GM19351 (cell line): Measurements from ENCODE around the gene KNTC1.
"Not testable (repeated sequence)": the region's sequence is repeated elsewhere in the genome, so short reads cannot be mapped to it uniquely, and the experiment has no call there.

ENCODE experiments used
- ATAC-seq: cut with Tn5 transposase; IDR thresholded peaks from one replicate; pipeline ENCODE4 v1.9.1; 2021; ENCODE audit warnings: mild to moderate bottlenecking, moderate library complexity; ENCODE audit not compliant: unreplicated experiment

Gene KNTC1, protein sequence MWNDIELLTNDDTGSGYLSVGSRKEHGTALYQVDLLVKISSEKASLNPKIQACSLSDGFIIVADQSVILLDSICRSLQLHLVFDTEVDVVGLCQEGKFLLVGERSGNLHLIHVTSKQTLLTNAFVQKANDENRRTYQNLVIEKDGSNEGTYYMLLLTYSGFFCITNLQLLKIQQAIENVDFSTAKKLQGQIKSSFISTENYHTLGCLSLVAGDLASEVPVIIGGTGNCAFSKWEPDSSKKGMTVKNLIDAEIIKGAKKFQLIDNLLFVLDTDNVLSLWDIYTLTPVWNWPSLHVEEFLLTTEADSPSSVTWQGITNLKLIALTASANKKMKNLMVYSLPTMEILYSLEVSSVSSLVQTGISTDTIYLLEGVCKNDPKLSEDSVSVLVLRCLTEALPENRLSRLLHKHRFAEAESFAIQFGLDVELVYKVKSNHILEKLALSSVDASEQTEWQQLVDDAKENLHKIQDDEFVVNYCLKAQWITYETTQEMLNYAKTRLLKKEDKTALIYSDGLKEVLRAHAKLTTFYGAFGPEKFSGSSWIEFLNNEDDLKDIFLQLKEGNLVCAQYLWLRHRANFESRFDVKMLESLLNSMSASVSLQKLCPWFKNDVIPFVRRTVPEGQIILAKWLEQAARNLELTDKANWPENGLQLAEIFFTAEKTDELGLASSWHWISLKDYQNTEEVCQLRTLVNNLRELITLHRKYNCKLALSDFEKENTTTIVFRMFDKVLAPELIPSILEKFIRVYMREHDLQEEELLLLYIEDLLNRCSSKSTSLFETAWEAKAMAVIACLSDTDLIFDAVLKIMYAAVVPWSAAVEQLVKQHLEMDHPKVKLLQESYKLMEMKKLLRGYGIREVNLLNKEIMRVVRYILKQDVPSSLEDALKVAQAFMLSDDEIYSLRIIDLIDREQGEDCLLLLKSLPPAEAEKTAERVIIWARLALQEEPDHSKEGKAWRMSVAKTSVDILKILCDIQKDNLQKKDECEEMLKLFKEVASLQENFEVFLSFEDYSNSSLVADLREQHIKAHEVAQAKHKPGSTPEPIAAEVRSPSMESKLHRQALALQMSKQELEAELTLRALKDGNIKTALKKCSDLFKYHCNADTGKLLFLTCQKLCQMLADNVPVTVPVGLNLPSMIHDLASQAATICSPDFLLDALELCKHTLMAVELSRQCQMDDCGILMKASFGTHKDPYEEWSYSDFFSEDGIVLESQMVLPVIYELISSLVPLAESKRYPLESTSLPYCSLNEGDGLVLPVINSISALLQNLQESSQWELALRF (N-terminal part only)

DNA sequence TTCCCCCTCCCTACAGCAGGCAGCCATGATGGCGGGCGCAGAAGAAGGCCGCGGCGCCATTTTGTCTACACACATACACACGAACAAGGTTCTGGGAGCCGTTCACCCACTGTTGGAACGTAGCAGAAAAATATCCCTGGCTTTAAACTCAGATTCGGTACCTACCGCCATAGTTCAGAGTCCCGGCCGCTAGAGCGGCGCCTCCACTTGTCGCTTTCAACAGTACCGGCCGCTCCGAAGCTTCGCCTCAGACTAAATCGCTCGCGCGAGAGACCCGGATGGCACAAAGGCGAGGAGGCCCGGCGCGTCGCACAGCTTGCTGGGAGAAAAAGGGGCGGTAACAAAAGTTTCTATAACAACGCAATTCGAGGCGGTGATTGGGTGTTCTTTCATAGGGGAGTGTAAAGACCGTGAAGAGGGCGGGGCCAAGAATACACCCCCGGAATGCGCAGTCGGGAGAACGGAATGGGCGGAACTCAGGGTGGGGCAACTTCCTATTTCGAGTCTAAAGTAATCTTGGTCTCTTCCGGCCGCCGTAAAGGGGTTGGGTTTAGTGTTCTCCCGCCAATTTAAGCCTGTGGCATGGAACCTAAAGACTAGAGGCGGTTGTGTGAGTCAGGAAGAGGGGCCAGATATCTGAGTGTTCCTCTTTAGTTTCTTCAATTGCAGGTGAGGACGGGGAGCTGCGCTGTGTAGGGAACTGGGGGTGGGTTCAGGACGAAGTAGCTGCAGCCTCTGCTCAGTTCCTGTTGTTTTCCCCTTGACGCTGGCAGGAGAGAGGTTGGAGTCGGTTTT is at the start of gene KNTC1, which contains the start of gene RSRC2:
KNTC1 (plus strand) TSS at position 567 of the 795 bp plus-strand sequence. CDS start 2,815 bp downstream, outside the sequence.
RSRC2 (minus strand) TSS at position 254 of the 795 bp plus-strand sequence; CDS start at position 171, 83 bp downstream.
- peak; percentile 83 for ATAC-seq

GRCh38 chr12:122480753-122481152 is 46.3 kb upstream of the KNTC1 start:
- no peak for ATAC-seq

DNA sequence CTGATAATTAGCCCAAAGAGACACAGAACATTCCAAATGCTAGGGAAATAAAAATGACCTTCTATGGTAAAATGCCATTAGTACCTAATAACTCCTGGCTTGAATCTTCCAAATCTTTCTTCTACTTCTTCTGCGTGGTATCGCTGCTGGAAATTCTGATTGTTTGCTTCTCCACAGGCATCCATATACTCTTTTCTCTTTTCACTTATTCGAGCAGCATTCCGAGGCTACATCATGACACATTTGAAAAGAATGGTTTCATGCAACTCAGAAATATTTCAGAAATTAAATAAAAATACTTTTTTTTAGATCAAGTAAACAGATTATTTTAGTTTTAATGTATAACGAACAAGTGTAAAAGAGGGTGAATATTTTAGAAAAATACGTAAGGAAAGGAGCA is 45.2 kb upstream of the KNTC1 start:
- no peak for ATAC-seq

- no peak for ATAC-seq
Measured at GRCh38 chr12:122483969-122484368, 43.1 kb upstream of the KNTC1 start.

DNA sequence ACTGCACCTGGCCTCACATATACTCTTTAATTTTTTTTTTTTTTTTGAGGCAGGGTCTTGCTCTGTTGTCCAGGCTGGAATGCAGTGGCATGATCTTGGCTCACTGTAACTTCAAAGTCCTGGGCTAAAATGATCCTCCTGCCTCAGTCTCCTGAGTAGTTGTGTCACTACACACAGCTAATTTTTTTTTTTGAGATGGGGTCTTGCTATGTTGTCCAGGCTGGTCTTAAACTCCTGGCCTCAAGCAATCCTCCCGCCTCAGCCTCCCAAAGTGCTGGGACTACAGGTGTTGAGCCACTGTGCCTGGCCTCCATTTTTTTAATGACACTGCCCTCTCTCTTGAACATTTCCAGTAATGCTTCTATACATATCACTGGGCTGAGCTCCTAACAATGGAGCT is 42.7 kb upstream of the KNTC1 start:
- ATAC-seq = not testable (repeated sequence)

- not testable (repeated sequence) for ATAC-seq
Measured at GRCh38 chr12:122486360-122486759, 40.7 kb upstream of the KNTC1 start.

GRCh38 chr12:122486805-122487426 is 40.1 kb upstream of the KNTC1 start:
- no peak for ATAC-seq

- not testable (repeated sequence) for ATAC-seq
Measured at GRCh38 chr12:122487807-122488206, 39.2 kb upstream of the KNTC1 start.

DNA sequence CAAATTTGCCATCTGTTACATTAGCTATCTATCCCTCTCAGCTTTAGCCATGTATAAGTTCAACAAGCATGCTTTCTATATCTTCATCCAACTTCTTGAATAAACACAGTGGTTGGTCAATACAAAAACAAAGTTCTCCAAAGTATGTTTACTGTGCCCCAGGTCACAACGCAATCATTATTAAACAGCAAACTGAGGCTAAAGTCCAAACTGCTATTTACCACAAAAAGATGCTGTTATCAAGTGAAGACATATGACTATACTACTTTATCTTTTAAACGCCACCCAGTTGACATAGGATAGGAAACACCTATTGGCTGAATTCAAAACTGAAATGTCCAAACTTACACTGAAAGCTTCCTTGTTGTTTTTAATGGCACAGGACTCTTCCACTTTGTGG is 38.0 kb upstream of the KNTC1 start:
- no peak for ATAC-seq

GRCh38 chr12:122491991-122492390 is 35.1 kb upstream of the KNTC1 start:
- ATAC-seq = no peak

DNA sequence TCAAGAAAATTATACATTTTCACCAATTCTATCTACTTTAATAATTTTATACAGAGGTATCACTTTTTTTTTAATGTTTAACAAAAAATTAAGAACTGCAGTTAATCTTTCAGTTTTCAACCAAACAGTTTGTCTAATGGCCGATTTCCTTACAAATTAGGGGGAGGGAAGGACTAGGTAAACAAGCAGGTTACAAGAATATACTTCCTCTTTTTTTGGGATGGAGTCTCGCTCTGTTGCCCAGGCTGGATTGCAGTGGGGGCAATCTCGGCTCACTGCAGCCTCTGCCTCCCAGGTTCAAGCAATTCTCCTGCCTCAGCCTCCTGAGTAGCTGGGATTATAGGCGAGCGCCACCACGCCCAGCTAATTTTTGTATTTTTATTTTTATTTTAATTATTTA is 33.8 kb upstream of the KNTC1 start:
- not testable (repeated sequence) for ATAC-seq

DNA sequence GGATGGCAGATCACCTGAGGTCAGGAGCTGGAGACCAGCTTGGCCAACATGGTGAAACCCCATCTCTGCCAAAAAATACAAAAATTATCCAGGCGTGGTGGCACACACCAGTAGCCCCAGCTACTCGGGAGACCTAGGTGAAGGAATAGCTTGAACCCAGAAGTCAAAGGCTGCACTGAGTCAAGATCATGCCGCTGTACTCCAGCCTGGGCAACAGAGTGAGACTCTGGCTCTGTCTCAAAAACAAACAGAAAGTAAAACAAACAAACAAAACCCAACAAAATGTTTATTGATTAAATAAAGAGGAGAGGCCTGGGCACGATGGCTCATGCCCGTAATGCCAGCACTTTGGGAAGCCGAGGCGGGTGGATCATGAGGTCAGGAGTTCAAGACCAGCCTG is 31.8 kb upstream of the KNTC1 start:
- no peak for ATAC-seq

- ATAC-seq = peak; percentile 18
Measured at GRCh38 chr12:122499991-122500684, 26.9 kb upstream of the KNTC1 start.

DNA sequence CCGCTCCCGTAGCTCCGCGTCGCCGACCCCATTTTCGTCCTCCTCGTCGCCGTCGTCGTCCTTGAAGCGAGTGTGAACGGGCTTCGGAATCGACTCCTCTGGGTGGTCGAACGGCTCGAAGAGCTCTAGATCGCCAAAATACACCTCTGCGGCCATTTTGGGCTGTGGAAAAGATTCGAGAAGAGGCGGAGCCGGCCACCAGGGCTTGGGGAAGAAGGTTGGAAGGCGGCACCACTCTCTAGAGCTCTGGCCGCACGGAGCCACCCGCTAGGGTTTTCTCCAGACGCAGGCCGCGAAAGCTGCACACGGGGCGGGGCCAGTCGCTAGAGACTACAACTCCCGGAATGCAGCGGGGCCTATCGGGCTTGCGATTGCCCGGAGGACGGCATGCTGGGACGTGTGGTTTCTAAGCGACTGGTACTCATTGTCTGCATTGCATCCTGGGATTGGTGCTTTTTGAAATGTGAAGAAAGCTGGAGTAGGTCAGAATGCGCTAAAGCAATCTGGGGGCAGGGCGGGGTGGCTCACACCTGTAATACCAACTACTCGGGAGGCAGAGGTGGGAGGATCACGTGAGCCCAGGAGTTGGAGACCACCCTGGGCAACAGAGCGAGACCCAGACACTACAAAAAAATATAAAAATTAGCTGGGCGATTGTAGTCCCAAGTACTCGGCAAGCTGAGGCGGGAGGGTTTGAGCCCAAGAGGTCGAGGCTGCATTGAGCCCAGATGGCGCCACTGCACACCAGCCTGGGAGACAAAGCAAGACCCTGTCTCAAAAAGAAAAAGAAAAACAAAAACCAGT is 26.2 kb upstream of the KNTC1 start, which contains the start of gene ZCCHC8:
ZCCHC8 (minus strand) TSS at position 248 of the 804 bp plus-strand sequence; CDS start at position 156, 92 bp downstream.
- ATAC-seq = peak; percentile 86

GRCh38 chr12:122501489-122501989 is 25.5 kb upstream of the KNTC1 start:
- no peak for ATAC-seq

GRCh38 chr12:122503147-122503751 is 23.8 kb upstream of the KNTC1 start:
- no peak for ATAC-seq
